ENCODE data around the gene CACNA2D3. TPM values are rescaled to one million over a fixed set of nuclear protein-coding genes. Genes with fewer than 3 reads are reported as not detected.

CACNA2D3 gene
- total and polyA plus RNA-seq, 2 experiments from 2014 or later = 1.1 to 2.5 TPM

DNA sequence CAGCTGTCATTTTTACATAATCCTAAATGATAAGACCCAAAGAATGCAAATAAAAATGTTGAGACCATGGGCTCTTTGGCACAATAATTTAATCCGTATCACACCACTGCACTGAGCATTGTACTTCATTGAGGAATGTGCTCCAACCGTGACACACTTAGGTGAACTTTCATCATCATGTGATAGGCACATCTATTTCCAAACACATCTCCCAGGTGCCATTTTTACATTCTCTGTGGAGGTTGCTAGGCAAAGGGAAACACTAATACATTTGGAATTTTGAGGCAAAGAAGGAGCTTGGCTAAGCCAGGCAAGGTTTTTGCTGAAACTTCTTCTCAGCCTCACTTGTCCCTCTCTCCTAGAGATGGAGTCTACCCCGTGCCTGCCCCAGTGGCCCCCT, 736.8 kb downstream of the CACNA2D3 start:
- H2AFZ ChIP-seq = no peak overlapping the region
- H3K4me2 ChIP-seq = no peak overlapping the region
- 69% methylated on average over 3 of the region's 3 CpGs for WGBS (ENCODE audit: low lambda C conversion rate, missing lambda C conversion rate)

DNA sequence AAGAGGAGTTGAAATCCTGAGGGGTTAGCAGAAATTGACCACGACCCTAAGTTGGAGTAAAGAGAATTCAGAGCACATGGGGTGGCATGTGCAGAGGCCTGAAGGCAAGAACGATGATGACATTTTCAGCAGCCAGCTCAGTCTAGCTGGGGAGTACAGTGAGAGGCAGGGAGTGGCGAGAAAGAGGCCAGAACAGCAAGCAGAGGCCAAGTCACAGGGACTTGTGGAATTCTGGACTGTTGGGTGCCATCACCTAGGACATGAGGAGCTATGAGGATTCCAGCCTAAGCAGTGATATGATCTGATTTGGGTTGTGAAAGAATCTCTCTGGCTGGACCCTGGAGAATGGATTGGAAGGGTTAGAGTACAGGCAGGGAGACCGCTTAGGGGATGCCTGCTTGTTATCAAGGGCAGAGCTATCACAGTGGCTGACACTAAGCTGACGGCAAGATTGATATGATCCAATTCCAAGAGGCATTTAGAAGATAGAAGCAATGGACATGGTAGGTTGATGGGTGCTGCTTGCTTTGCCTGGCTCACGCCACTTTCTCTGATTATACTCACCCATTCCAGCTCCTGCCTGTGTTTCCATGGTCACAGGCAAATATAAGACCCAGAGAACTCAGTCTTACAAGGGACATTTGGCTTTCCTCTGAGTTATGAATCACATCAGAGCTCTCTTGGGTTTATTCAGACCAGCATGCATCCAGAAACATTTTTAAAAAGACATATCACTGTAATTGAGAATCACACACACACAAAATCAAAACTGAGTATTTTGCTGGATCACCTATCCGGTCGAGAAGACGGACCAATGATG, 739.1 kb downstream of the CACNA2D3 start:
- TF ChIP-seq, protein P1, sequence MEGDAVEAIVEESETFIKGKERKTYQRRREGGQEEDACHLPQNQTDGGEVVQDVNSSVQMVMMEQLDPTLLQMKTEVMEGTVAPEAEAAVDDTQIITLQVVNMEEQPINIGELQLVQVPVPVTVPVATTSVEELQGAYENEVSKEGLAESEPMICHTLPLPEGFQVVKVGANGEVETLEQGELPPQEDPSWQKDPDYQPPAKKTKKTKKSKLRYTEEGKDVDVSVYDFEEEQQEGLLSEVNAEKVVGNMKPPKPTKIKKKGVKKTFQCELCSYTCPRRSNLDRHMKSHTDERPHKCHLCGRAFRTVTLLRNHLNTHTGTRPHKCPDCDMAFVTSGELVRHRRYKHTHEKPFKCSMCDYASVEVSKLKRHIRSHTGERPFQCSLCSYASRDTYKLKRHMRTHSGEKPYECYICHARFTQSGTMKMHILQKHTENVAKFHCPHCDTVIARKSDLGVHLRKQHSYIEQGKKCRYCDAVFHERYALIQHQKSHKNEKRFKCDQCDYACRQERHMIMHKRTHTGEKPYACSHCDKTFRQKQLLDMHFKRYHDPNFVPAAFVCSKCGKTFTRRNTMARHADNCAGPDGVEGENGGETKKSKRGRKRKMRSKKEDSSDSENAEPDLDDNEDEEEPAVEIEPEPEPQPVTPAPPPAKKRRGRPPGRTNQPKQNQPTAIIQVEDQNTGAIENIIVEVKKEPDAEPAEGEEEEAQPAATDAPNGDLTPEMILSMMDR (IDR thresholded peaks at IDR 0.05; ENCODE audit: poor library complexity) = no peak
- TF ChIP-seq EZH2phosphoT487 (IDR thresholded peaks at IDR 0.05; ENCODE audit: low read depth, severe bottlenecking, unreplicated experiment) (no peak), EZH2 (IDR thresholded peaks at IDR 0.05; ENCODE audit: borderline replicate concordance) (no peak)
- DNase-seq (ENCODE audit: low spot score) = no peak
- Histone ChIP-seq H3K4me3 (no peak overlapping the region), H3K4me2 (no peak overlapping the region), H4K20me1 (ENCODE audit: insufficient read depth, poor library complexity, severe bottlenecking) (no peaks in the 10 kb centered on the region), H3K27me3 (no peaks in the 10 kb centered on the region), H3K4me1 (ENCODE audit: insufficient read depth) (no peaks in the 10 kb centered on the region), H3K79me2 (no peaks in the 10 kb centered on the region), H3K27ac (no peak overlapping the region), H2AFZ (no peak overlapping the region), H3K9me2 (replicated peaks; ENCODE audit: insufficient read depth) (no peaks in the 10 kb centered on the region), H3K9me3 (ENCODE audit: low read depth) (no peaks in the 10 kb centered on the region), H3K36me3 (replicated peaks; ENCODE audit: insufficient read depth, low read depth) (no peaks in the 10 kb centered on the region)
- 80% methylated on average over 9 of the region's 9 CpGs for WGBS (ENCODE audit: low lambda C conversion rate, missing lambda C conversion rate)

More for the DNA sequence above, 736.8 kb downstream of the CACNA2D3 start:
- TF ChIP-seq, protein P1 (IDR thresholded peaks at IDR 0.05; ENCODE audit: poor library complexity) = no peak
- TF ChIP-seq EZH2 (IDR thresholded peaks at IDR 0.05; ENCODE audit: borderline replicate concordance) (no peak), EZH2phosphoT487 (IDR thresholded peaks at IDR 0.05; ENCODE audit: low read depth, severe bottlenecking, unreplicated experiment) (no peak)
- DNase-seq (ENCODE audit: low spot score) = no peak
- Histone ChIP-seq H3K36me3 (replicated peaks; ENCODE audit: insufficient read depth, low read depth) (no peaks in the 10 kb centered on the region), H3K9me3 (ENCODE audit: low read depth) (no peaks in the 10 kb centered on the region), H3K4me3 (no peak overlapping the region), H3K9me2 (replicated peaks; ENCODE audit: insufficient read depth) (no peaks in the 10 kb centered on the region), H3K4me1 (ENCODE audit: insufficient read depth) (no peaks in the 10 kb centered on the region), H3K27me3 (no peaks in the 10 kb centered on the region), H3K79me2 (no peaks in the 10 kb centered on the region), H3K27ac (no peak overlapping the region), H4K20me1 (ENCODE audit: insufficient read depth, poor library complexity, severe bottlenecking) (no peaks in the 10 kb centered on the region)

DNA sequence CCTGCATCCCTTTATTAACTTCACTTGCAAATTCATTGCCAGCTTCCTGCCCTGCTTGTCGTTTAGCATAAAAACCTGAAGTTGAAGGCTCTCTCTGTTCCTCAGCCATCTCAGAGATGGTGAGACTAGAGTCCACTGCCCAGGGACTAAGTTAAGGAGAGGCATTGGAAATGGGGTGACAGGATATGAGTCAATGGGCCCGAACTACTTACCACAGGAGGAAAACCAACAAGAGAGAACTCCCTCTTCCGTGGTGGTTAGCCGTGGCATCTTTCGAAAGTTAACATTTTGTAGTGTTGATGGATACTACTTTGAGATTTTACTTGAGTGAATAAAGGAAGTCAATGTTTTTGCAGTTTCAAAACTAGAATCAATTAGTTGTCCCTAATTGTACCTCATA, 740.2 kb downstream of the CACNA2D3 start:
- no peak for DNase-seq (ENCODE audit: low spot score)
- Histone ChIP-seq H3K27me3 (no peaks in the 10 kb centered on the region), H3K4me2 (no peak overlapping the region), H4K20me1 (ENCODE audit: insufficient read depth, poor library complexity, severe bottlenecking) (no peaks in the 10 kb centered on the region), H3K9me2 (replicated peaks; ENCODE audit: insufficient read depth) (no peaks in the 10 kb centered on the region), H3K4me3 (no peak overlapping the region), H3K4me1 (ENCODE audit: insufficient read depth) (no peaks in the 10 kb centered on the region), H3K27ac (no peak overlapping the region), H3K9me3 (ENCODE audit: low read depth) (no peaks in the 10 kb centered on the region), H3K79me2 (no peaks in the 10 kb centered on the region), H3K36me3 (replicated peaks; ENCODE audit: insufficient read depth, low read depth) (no peaks in the 10 kb centered on the region), H2AFZ (no peak overlapping the region)
- WGBS (ENCODE audit: low lambda C conversion rate, missing lambda C conversion rate) = 93% methylated on average over 5 of the region's 5 CpGs
- TF ChIP-seq, protein P1 (IDR thresholded peaks at IDR 0.05; ENCODE audit: poor library complexity) = no peak
- TF ChIP-seq EZH2 (IDR thresholded peaks at IDR 0.05; ENCODE audit: borderline replicate concordance) (no peak), EZH2phosphoT487 (IDR thresholded peaks at IDR 0.05; ENCODE audit: low read depth, severe bottlenecking, unreplicated experiment) (no peak)

Measured in hepatocyte (in vitro differentiated cells).